ENCODE results near the gene ETV1.
"Not testable (repeated sequence)": the region's sequence is repeated elsewhere in the genome, so short reads cannot be mapped to it uniquely, and the experiment has no call there.

The ETV1 gene

GRCh38 chr7:13949445-13949844, 40.0 kb downstream of the ETV1 start:
- H3K4me1 ChIP-seq (ENCODE audit: control insufficient read depth, insufficient read depth, low read length): no peaks in the 10 kb centered on the region
- no peaks in the 10 kb centered on the region for H3K9me3 ChIP-seq (ENCODE audit: control insufficient read depth, low read length)
- no peak overlapping the region for H3K4me3 ChIP-seq (ENCODE audit: low read length)
- no peaks in the 10 kb centered on the region for H3K27me3 ChIP-seq (ENCODE audit: control insufficient read depth, insufficient read depth, low read length)
- H3K36me3 ChIP-seq (ENCODE audit: control insufficient read depth, insufficient read depth, low read length): no peaks in the 10 kb centered on the region
- no peak overlapping the region for H3K9ac ChIP-seq (ENCODE audit: low read length)

- H3K36me3 ChIP-seq (ENCODE audit: control insufficient read depth, insufficient read depth, low read length): no peaks in the 10 kb centered on the region
- no peak overlapping the region for H3K4me3 ChIP-seq (ENCODE audit: low read length)
- no peaks in the 10 kb centered on the region for H3K27me3 ChIP-seq (ENCODE audit: control insufficient read depth, insufficient read depth, low read length)
- H3K4me1 ChIP-seq (ENCODE audit: control insufficient read depth, insufficient read depth, low read length): no peaks in the 10 kb centered on the region
- no peaks in the 10 kb centered on the region for H3K9me3 ChIP-seq (ENCODE audit: control insufficient read depth, low read length)
- H3K9ac ChIP-seq (ENCODE audit: low read length): no peak overlapping the region
Measured at GRCh38 chr7:13948019-13948801, 41.3 kb downstream of the ETV1 start.

GRCh38 chr7:13947535-13947934, 41.9 kb downstream of the ETV1 start:
- no peak overlapping the region for H3K9ac ChIP-seq (ENCODE audit: low read length)
- no peaks in the 10 kb centered on the region for H3K4me1 ChIP-seq (ENCODE audit: control insufficient read depth, insufficient read depth, low read length)
- no peaks in the 10 kb centered on the region for H3K36me3 ChIP-seq (ENCODE audit: control insufficient read depth, insufficient read depth, low read length)
- H3K27me3 ChIP-seq (ENCODE audit: control insufficient read depth, insufficient read depth, low read length): no peaks in the 10 kb centered on the region
- no peak overlapping the region for H3K4me3 ChIP-seq (ENCODE audit: low read length)
- H3K9me3 ChIP-seq (ENCODE audit: control insufficient read depth, low read length): no peaks in the 10 kb centered on the region

DNA sequence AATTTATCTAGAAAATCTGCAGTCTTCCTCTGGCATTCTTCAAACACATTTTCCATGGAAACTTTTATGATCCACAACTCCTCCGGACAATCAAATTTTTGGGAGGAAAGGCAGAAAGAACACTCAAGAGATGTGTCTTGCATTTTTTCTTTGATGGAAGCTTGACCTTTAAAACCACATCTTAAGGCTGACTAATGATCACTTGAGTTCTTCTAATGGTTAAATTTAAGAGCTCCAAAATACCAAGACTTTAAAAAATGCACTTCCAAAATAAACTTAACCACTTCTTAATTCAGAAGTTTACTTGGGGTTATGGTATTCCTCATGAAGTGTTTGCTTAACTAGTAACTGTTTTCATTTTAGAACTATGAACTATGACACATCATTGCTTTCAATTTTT, 43.3 kb downstream of the ETV1 start:
- Histone ChIP-seq H3K9ac (ENCODE audit: low read length) (no peak overlapping the region), H3K27me3 (ENCODE audit: control insufficient read depth, insufficient read depth, low read length) (no peaks in the 10 kb centered on the region), H3K9me3 (ENCODE audit: control insufficient read depth, low read length) (no peaks in the 10 kb centered on the region), H3K4me3 (ENCODE audit: low read length) (no peak overlapping the region), H3K4me1 (ENCODE audit: control insufficient read depth, insufficient read depth, low read length) (no peaks in the 10 kb centered on the region), H3K36me3 (ENCODE audit: control insufficient read depth, insufficient read depth, low read length) (no peaks in the 10 kb centered on the region)

GRCh38 chr7:13945670-13946069, 43.8 kb downstream of the ETV1 start:
- Histone ChIP-seq H3K4me3 (ENCODE audit: low read length) (no peak overlapping the region), H3K4me1 (ENCODE audit: control insufficient read depth, insufficient read depth, low read length) (no peaks in the 10 kb centered on the region), H3K9ac (ENCODE audit: low read length) (no peak overlapping the region), H3K36me3 (ENCODE audit: control insufficient read depth, insufficient read depth, low read length) (no peaks in the 10 kb centered on the region), H3K27me3 (ENCODE audit: control insufficient read depth, insufficient read depth, low read length) (no peaks in the 10 kb centered on the region), H3K9me3 (ENCODE audit: control insufficient read depth, low read length) (no peaks in the 10 kb centered on the region)

GRCh38 chr7:13933536-13933935, 55.9 kb downstream of the ETV1 start:
- H3K27me3 ChIP-seq (ENCODE audit: control insufficient read depth, insufficient read depth, low read length): no peaks in the 10 kb centered on the region
- no peaks in the 10 kb centered on the region for H3K9me3 ChIP-seq (ENCODE audit: control insufficient read depth, low read length)
- no peak overlapping the region for H3K4me3 ChIP-seq (ENCODE audit: low read length)
- H3K36me3 ChIP-seq (ENCODE audit: control insufficient read depth, insufficient read depth, low read length): no peaks in the 10 kb centered on the region
- H3K4me1 ChIP-seq (ENCODE audit: control insufficient read depth, insufficient read depth, low read length): no peaks in the 10 kb centered on the region
- H3K9ac ChIP-seq (ENCODE audit: low read length): no peak overlapping the region

DNA sequence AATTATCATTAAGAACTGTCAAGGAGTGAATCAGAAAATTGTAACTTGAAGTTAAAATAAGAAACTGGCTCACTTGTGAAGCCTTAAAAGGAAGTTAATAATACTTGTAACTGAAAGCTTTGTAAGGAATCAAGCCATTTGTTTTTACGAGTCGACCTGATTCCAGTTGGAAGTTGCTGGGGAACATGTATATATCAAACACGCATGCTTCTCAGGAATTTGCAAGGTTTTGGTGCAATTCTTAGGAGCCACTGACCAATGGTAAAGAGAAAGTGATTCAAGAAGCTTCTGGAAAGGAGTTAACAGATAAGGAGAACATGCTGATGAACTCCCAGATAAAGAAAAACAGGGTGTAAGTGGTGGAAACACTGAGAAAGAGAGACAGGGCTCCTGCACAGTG, 56.4 kb downstream of the ETV1 start:
- Histone ChIP-seq H3K36me3 (ENCODE audit: control insufficient read depth, insufficient read depth, low read length) (no peaks in the 10 kb centered on the region), H3K9me3 (ENCODE audit: control insufficient read depth, low read length) (no peaks in the 10 kb centered on the region), H3K4me3 (ENCODE audit: low read length) (no peak overlapping the region), H3K9ac (ENCODE audit: low read length) (no peak overlapping the region), H3K4me1 (ENCODE audit: control insufficient read depth, insufficient read depth, low read length) (no peaks in the 10 kb centered on the region), H3K27me3 (ENCODE audit: control insufficient read depth, insufficient read depth, low read length) (no peaks in the 10 kb centered on the region)

DNA sequence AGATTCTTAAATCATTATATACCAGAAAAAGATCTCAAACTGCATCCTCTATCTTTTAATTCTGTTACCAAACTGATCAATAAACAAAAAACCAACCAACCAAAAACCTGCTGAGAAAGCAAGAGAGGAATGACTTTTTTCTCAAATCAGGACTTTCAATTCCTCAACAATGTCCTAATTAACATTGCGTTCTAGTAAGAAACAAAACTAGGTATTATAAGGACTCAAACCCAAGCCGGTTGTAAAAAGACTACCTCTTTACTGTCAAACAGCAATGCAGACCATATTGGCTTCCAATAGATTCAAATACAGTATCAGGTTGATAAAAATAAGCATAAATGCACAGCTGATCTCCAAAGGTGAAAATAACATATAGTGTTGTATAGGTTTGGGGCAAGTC, 57.3 kb downstream of the ETV1 start:
- Histone ChIP-seq H3K4me1 (ENCODE audit: control insufficient read depth, insufficient read depth, low read length) (no peaks in the 10 kb centered on the region), H3K27me3 (ENCODE audit: control insufficient read depth, insufficient read depth, low read length) (no peaks in the 10 kb centered on the region), H3K4me3 (ENCODE audit: low read length) (no peak overlapping the region), H3K36me3 (ENCODE audit: control insufficient read depth, insufficient read depth, low read length) (no peaks in the 10 kb centered on the region), H3K9me3 (ENCODE audit: control insufficient read depth, low read length) (no peaks in the 10 kb centered on the region), H3K9ac (ENCODE audit: low read length) (no peak overlapping the region)

DNA sequence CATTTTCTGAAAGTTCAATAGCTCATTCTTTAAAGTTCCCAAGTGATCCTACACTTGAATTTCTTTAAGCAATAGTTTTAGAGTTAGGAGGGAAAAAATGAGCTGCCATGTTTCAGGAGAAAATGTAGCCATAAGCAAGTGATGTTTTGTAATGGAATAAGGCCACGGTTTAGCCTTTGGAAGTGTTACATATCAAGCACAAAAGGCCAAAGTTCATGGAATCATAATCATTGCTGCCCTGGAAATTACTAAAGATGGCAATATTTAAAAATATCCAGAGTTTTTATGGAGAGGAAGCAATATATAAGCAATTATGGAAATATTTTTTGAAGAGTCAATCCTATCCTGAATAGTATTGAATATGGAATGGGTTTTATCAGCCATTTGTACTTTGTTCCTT, 68.4 kb downstream of the ETV1 start:
- no peak overlapping the region for H3K4me3 ChIP-seq (ENCODE audit: low read length)
- peaks cover 6% of the 10 kb centered on the region for H3K4me1 ChIP-seq (ENCODE audit: control insufficient read depth, insufficient read depth, low read length)
- H3K9me3 ChIP-seq (ENCODE audit: control insufficient read depth, low read length): no peaks in the 10 kb centered on the region
- H3K9ac ChIP-seq (ENCODE audit: low read length): no peak overlapping the region
- no peaks in the 10 kb centered on the region for H3K27me3 ChIP-seq (ENCODE audit: control insufficient read depth, insufficient read depth, low read length)
- no peaks in the 10 kb centered on the region for H3K36me3 ChIP-seq (ENCODE audit: control insufficient read depth, insufficient read depth, low read length)

DNA sequence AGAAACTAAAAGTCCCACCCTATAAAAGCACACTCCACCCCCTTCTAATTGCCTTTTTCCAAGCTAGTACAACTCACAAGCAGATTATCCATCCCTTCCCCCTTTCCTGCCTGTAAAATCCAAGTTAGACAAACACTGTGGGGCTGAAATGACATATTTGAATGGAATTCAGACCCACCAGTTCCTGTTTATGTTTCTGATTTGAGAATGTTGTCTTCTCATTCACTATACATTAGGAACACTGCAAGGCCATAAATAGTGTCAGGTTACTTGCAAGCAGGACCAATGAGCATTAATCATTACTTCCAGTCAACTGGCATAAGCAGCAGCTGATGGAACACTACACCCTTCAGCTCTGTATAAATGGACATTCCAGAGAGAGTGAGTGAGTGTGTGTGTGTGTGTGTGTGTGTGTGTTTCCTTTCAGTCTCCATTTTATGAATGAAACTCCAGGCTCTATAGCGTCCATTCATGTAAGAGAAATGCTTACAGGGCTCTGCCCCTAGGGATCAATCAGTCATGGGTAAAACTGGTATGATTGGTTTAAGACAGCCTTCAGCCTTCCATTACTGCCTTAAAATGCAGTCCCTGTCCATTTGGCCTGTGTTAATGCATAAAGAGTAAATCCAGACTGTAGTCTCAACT, 69.3 kb downstream of the ETV1 start:
- no peak overlapping the region for H3K9ac ChIP-seq (ENCODE audit: low read length)
- no peak overlapping the region for H3K4me3 ChIP-seq (ENCODE audit: low read length)
- no peaks in the 10 kb centered on the region for H3K36me3 ChIP-seq (ENCODE audit: control insufficient read depth, insufficient read depth, low read length)
- no peaks in the 10 kb centered on the region for H3K9me3 ChIP-seq (ENCODE audit: control insufficient read depth, low read length)
- H3K4me1 ChIP-seq (ENCODE audit: control insufficient read depth, insufficient read depth, low read length): peaks cover 6% of the 10 kb centered on the region
- no peaks in the 10 kb centered on the region for H3K27me3 ChIP-seq (ENCODE audit: control insufficient read depth, insufficient read depth, low read length)

DNA sequence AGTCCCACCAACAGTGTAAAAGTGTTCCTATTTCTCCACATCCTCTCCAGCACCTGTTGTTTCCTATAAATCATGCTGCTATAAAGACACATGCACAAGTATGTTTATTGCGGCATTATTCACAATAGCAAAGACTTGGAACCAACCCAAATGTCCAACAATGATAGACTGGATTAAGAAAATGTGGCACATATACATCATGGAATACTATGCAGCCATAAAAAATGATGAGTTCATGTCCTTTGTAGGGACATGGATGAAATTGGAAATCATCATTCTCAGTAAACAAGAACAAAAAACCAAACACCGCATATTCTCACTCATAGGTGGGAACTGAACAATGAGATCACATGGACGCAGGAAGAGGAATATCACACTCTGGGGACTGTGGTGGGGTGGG, 71.1 kb downstream of the ETV1 start:
- not testable (repeated sequence) for H3K9me3 ChIP-seq (ENCODE audit: control insufficient read depth, low read length); H3K4me1 ChIP-seq (ENCODE audit: control insufficient read depth, insufficient read depth, low read length); H3K9ac ChIP-seq (ENCODE audit: low read length); H3K27me3 ChIP-seq (ENCODE audit: control insufficient read depth, insufficient read depth, low read length); H3K36me3 ChIP-seq (ENCODE audit: control insufficient read depth, insufficient read depth, low read length); H3K4me3 ChIP-seq (ENCODE audit: low read length)

DNA sequence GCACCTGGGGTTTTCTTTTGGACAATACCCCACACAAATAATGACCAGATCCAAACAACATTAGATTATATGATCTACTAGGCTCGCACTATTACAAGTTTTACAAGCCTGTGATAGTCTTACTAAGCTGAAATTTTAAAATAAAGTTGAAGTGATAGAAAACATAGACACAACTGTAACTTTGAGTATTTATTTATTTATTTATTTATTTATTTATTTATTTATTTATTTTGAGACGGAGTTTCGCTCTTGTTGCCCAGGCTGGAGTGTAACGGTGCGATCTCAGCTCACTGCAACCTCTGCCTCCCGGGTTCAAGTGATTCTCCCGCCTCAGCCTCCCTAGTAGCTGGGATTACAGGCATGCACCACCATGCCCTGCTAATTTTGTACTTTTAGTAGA, 72.4 kb downstream of the ETV1 start:
- not testable (repeated sequence) for H3K27me3 ChIP-seq (ENCODE audit: control insufficient read depth, insufficient read depth, low read length); H3K9ac ChIP-seq (ENCODE audit: low read length); H3K9me3 ChIP-seq (ENCODE audit: control insufficient read depth, low read length); H3K4me1 ChIP-seq (ENCODE audit: control insufficient read depth, insufficient read depth, low read length); H3K4me3 ChIP-seq (ENCODE audit: low read length); H3K36me3 ChIP-seq (ENCODE audit: control insufficient read depth, insufficient read depth, low read length)
